Ascending aorta (tissue), 2 donors: ENCODE measurements around the gene PPP1R3F. TPM values are rescaled to one million over a fixed set of nuclear protein-coding genes. Genes with fewer than 3 reads are reported as not detected.
A peak's percentile ranks its signal among the peaks of the same experiment; 100 is the strongest.

ENCODE experiments used
- DNase-seq, 2 donors: peaks; one replicate each; pipeline ENCODE4 v3.0.0-alpha.2; 2019; ENCODE audit warnings: low spot score in 2 of 2
- H3K27ac ChIP-seq, 2 donors: fragments of 200-600 bp; sonication (generic); one replicate each; pipeline ENCODE4 v1.5.1; 2016 to 2017; ENCODE audit warnings: mild to moderate bottlenecking in 1 of 2
- H3K27me3 ChIP-seq: fragments of 200-600 bp; sonication (generic); one replicate; pipeline ENCODE4 v1.5.1; 2017
- H3K36me3 ChIP-seq, 2 donors: fragments of 200-600 bp; sonication (generic); one replicate each; pipeline ENCODE4 v1.5.1; 2016
- H3K4me1 ChIP-seq, 2 donors: fragments of 200-600 bp; sonication (generic); one replicate each; pipeline ENCODE4 v1.5.1; 2016 to 2017; ENCODE audit warnings: mild to moderate bottlenecking in 1 of 2
- H3K4me3 ChIP-seq, 2 donors: fragments of 200-600 bp; sonication (generic); one replicate each; pipeline ENCODE4 v1.5.1; 2016 to 2017; ENCODE audit warnings: mild to moderate bottlenecking in 1 of 2
- H3K9me3 ChIP-seq, 2 donors: fragments of 200-600 bp; sonication (generic); one replicate each; pipeline ENCODE4 v1.5.1; 2016
- CTCF ChIP-seq, 3 experiments: fragments of 200-600 bp in 2 of 3; fragments of 450-650 bp in 1 of 3; sonication (generic) in 2 of 3; IDR thresholded peaks; one replicate each; pipeline ENCODE4 v1.5.1; 2016 to 2019; ENCODE audit warnings: antibody characterized with exemption in 3 of 3, mild to moderate bottlenecking in 1 of 3, moderate library complexity in 1 of 3
- intact Hi-C: fragments of 100-400 bp; cut with DNase I; formaldehyde crosslinking; loops from one replicate; pipeline ENCODE4 v1.15.1; 2023
- total RNA-seq: library from RNA; depleted of rRNA; stranded (reverse); fragments of >200 nt; gene quantifications from one replicate; pipeline ENCODE4 v1.1.0, GENCODE V29; 2016

PPP1R3F gene
- total RNA-seq, 1 donor from 2014 or later: 14.8 TPM

GRCh38 chrX:49262603-49263002 lies 7.0 kb upstream of the PPP1R3F start:
- no peak for TF ChIP-seq CTCF (IDR thresholded peaks at IDR 0.05)
- Histone ChIP-seq H3K27ac (no peak overlapping the region), H3K27me3 (no peaks in the 10 kb centered on the region), H3K4me3 (no peak overlapping the region), H3K36me3 (no peaks in the 10 kb centered on the region), H3K4me1 (no peaks in the 10 kb centered on the region), H3K9me3 (no peaks in the 10 kb centered on the region)
- DNase-seq: no peak
- intact Hi-C loops: no loop called here

- no peak for TF ChIP-seq CTCF (IDR thresholded peaks at IDR 0.05)
- no peaks in the 10 kb centered on the region for H3K27me3 ChIP-seq
- intact Hi-C loops: no loop called here
- H3K4me3 ChIP-seq: no peak overlapping the region
- no peak overlapping the region for H3K27ac ChIP-seq
- no peaks in the 10 kb centered on the region for H3K36me3 ChIP-seq
- no peaks in the 10 kb centered on the region for H3K9me3 ChIP-seq
- no peak for DNase-seq
- no peaks in the 10 kb centered on the region for H3K4me1 ChIP-seq
Observed at GRCh38 chrX:49263631-49264030, 6.0 kb upstream of the PPP1R3F start.

DNA sequence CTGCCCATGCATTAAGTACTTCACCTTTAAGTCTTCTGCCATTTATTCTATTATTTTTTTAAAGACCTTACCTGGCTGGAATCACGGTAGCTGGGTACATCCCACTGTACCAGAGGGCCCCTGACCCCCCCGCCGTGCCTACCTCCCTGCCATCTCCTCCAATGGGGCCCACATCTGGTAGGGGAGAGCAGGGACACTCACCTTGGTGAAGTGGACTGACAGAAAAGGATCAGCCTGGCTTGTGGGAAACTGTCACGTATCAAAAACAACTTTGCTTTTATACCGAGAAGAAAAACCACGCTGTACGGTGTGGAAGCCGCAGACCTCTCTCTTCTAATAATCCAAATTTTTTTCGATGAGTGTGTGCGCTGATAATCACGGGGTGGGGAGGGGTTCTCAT lies 5.1 kb upstream of the PPP1R3F start, which contains the start of gene FOXP3:
Gene FOXP3, minus strand, starts transcription at position 251 of the 400 bp plus-strand sequence. CDS start 6,205 bp downstream, outside the sequence.
- intact Hi-C loops: no loop called here
- Histone ChIP-seq H3K36me3 (no peaks in the 10 kb centered on the region), H3K9me3 (no peaks in the 10 kb centered on the region), H3K27me3 (no peaks in the 10 kb centered on the region), H3K27ac (no peak within 1 kb of the TSS), H3K4me1 (no peaks in the 10 kb centered on the region), H3K4me3 (no peak within 1 kb of the TSS)
- no peak for DNase-seq
- no peak for TF ChIP-seq CTCF (IDR thresholded peaks at IDR 0.05)

- H3K9me3 ChIP-seq: no peaks in the 10 kb centered on the region
- intact Hi-C loops: no loop called here
- TF ChIP-seq CTCF (IDR thresholded peaks at IDR 0.05): no peak
- no peak overlapping the region for H3K4me3 ChIP-seq
- H3K27ac ChIP-seq: no peak overlapping the region
- DNase-seq: no peak
- no peaks in the 10 kb centered on the region for H3K36me3 ChIP-seq
- H3K4me1 ChIP-seq: no peaks in the 10 kb centered on the region
- no peaks in the 10 kb centered on the region for H3K27me3 ChIP-seq
Observed at GRCh38 chrX:49266523-49267445, 2.8 kb upstream of the PPP1R3F start.

DNA sequence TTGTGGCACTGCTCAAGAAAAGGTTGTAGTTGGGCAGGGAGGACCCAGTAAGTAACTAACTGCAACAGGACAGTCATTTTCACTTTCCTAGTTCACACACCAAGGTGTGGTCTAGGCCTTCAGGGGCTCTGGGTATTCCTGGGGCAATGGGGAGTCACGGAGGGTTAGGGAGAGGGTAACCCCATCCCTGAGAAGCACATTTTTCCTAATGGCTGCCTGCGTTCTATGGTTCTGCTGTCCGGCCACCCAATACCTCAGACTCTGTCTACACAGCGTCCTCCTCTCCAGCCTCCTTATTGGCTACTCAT lies 937 bp upstream of the PPP1R3F start:
- Histone ChIP-seq H3K36me3 (no peaks in the 10 kb centered on the region), H3K4me1 (peaks cover 0 to 2% of the 10 kb centered on the region in 2 donors), H3K9me3 (no peaks in the 10 kb centered on the region), H3K4me3 (peak overlapping the region; percentile 60 to 93), H3K27ac (peak overlapping the region; percentile 90 to 93), H3K27me3 (no peaks in the 10 kb centered on the region)
- no peak for TF ChIP-seq CTCF (IDR thresholded peaks at IDR 0.05)
- intact Hi-C loops: loop anchor here (1.0 to 2.0 kb wide), 6 partner anchors 68 to 572 kb away; partner anchors contain the start of genes MAGIX, SUV39H1 and SYP
- DNase-seq: no peak
